ENCODE measurements around the gene FAM171A2. TPM values are rescaled to one million over a fixed set of nuclear protein-coding genes. Genes with fewer than 3 reads are reported as not detected.

FAM171A2 gene
- total RNA-seq, 3 donors from 2014 or later: 0.12 to 1.3 (median 0.31) TPM

DNA sequence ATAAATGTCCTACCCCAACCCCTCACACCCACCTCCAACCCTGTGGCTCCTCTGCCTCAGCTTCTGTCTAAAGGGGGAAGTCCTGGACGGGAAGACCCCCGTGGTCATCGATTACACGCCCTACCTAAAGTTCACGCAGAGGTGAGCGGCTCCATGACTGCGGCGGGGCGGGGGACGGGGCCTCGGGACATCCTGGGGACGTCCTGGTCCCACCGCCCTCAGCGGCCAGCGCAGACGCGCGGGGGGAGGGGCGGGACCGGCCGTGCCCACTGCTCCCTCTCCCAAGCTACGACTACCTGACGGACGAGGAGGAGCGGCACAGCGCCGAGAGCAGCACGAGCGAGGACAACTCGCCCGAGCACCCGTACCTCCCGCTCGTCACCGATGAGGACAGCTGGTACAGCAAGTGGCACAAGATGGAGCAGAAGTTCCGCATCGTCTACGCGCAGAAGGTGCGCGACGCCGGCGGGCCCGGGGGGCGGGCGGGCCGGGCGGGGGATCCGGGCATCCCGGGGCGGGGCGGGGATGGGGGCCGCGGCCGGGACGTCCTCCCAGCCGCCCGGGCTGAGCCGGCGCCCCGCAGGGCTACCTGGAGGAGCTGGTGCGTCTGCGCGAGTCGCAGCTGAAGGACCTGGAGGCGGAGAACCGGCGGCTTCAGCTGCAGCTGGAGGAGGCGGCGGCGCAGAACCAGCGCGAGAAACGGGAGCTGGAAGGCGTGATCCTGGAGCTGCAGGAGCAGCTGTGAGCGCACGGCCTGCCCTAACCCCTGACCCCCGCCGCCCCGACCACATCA, 48.6 kb downstream of the FAM171A2 start:
- Histone ChIP-seq H3K4me1 (ENCODE audit: low read depth) (no peaks in the 10 kb centered on the region), H3K9me3 (no peaks in the 10 kb centered on the region), H3K36me3 (ENCODE audit: low read depth) (peaks cover 5% of the 10 kb centered on the region), H3K4me3 (no peak overlapping the region)
- TF ChIP-seq, protein P1, sequence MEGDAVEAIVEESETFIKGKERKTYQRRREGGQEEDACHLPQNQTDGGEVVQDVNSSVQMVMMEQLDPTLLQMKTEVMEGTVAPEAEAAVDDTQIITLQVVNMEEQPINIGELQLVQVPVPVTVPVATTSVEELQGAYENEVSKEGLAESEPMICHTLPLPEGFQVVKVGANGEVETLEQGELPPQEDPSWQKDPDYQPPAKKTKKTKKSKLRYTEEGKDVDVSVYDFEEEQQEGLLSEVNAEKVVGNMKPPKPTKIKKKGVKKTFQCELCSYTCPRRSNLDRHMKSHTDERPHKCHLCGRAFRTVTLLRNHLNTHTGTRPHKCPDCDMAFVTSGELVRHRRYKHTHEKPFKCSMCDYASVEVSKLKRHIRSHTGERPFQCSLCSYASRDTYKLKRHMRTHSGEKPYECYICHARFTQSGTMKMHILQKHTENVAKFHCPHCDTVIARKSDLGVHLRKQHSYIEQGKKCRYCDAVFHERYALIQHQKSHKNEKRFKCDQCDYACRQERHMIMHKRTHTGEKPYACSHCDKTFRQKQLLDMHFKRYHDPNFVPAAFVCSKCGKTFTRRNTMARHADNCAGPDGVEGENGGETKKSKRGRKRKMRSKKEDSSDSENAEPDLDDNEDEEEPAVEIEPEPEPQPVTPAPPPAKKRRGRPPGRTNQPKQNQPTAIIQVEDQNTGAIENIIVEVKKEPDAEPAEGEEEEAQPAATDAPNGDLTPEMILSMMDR (IDR thresholded peaks at IDR 0.05): no peak
- ATAC-seq (peak; percentile 29), DNase-seq (no peak)
- intact Hi-C loops (cut with DNase I, micrococcal nuclease): loop anchor here in 1 of 2 donors (5.0 kb wide), 1 partner anchor 103 kb away; no protein-coding TSS in a partner anchor

DNA sequence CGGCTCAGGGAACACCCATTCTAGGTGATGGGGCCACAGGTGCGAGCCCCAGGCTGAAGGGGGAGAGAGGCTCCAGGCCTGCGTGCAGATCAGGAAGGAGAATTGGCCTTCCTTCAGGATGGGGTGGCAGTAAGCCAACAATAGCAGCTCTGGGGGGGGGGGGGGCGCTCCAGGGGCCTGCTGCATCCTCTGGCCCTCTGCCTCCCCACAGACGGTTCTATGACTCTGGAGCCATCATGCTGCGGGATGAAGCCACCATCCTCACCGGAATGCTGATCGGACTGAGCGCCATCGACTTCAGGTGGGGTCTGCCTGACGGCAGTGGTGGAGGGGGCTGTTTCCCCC, 49.2 kb downstream of the FAM171A2 start:
- Histone ChIP-seq H3K36me3 (ENCODE audit: low read depth) (no peaks in the 10 kb centered on the region), H3K9me3 (no peaks in the 10 kb centered on the region), H3K4me3 (no peak overlapping the region), H3K4me1 (ENCODE audit: low read depth) (no peaks in the 10 kb centered on the region)
- TF ChIP-seq, protein P1 (IDR thresholded peaks at IDR 0.05): no peak
- intact Hi-C loops (cut with DNase I, micrococcal nuclease): no loop called here
- ATAC-seq (no peak), DNase-seq (no peak)

GRCh38 chr17:44314031-44314430, 49.6 kb downstream of the FAM171A2 start:
- intact Hi-C loops (cut with DNase I, micrococcal nuclease): no loop called here
- ATAC-seq (no peak), DNase-seq (no peak)
- Histone ChIP-seq H3K4me3 (no peak overlapping the region), H3K4me1 (ENCODE audit: low read depth) (no peaks in the 10 kb centered on the region), H3K36me3 (ENCODE audit: low read depth) (no peaks in the 10 kb centered on the region), H3K9me3 (no peaks in the 10 kb centered on the region)
- TF ChIP-seq, protein P1 (IDR thresholded peaks at IDR 0.05): no peak

GRCh38 chr17:44312396-44313104, 51.1 kb downstream of the FAM171A2 start:
- Histone ChIP-seq H3K4me3 (no peak overlapping the region), H3K36me3 (ENCODE audit: low read depth) (no peaks in the 10 kb centered on the region), H3K9me3 (no peaks in the 10 kb centered on the region), H3K4me1 (ENCODE audit: low read depth) (peaks cover 10% of the 10 kb centered on the region)
- intact Hi-C loops (cut with DNase I, micrococcal nuclease): no loop called here
- ATAC-seq (no peak), DNase-seq (no peak)
- TF ChIP-seq, protein P1 (IDR thresholded peaks at IDR 0.05): no peak

- ATAC-seq (no peak), DNase-seq (no peak)
- no peaks in the 10 kb centered on the region for H3K9me3 ChIP-seq
- no peaks in the 10 kb centered on the region for H3K36me3 ChIP-seq (ENCODE audit: low read depth)
- intact Hi-C loops (cut with DNase I, micrococcal nuclease): no loop called here
- TF ChIP-seq, protein P1 (IDR thresholded peaks at IDR 0.05): no peak
- no peak overlapping the region for H3K4me3 ChIP-seq
- H3K4me1 ChIP-seq (ENCODE audit: low read depth): peaks cover 11% of the 10 kb centered on the region
Observed at GRCh38 chr17:44311562-44312181, 52.0 kb downstream of the FAM171A2 start.

Data from mucosa of descending colon (tissue), 3 donors.